Muscle layer of duodenum (tissue), 2 donors: Measurements from ENCODE around the gene SSH2.

ENCODE experiments used
- H3K27ac ChIP-seq: one replicate; pipeline ENCODE4 v1.7.0; 2013; ENCODE audit warnings: mild to moderate bottlenecking, low read length
- H3K27me3 ChIP-seq: one replicate; pipeline ENCODE4 v1.7.0; 2013; ENCODE audit warnings: low read depth, mild to moderate bottlenecking, control low read depth, low read length
- H3K36me3 ChIP-seq, 2 donors: one replicate each; pipeline ENCODE4 v1.7.0; 2013; ENCODE audit warnings: low read length in 2 of 2, control low read depth in 1 of 2, mild to moderate bottlenecking in 1 of 2; ENCODE audit not compliant: insufficient read depth in 2 of 2, control insufficient read depth in 1 of 2
- H3K4me1 ChIP-seq, 2 donors: one replicate each; pipeline ENCODE4 v1.7.0; 2013; ENCODE audit warnings: low read length in 2 of 2, mild to moderate bottlenecking in 2 of 2, control low read depth in 1 of 2, moderate library complexity in 1 of 2; ENCODE audit not compliant: insufficient read depth in 2 of 2, control insufficient read depth in 1 of 2
- H3K4me3 ChIP-seq, 2 donors: one replicate each; pipeline ENCODE4 v1.7.0; 2013; ENCODE audit warnings: low read length in 2 of 2, low read depth in 1 of 2, mild to moderate bottlenecking in 1 of 2
- H3K9me3 ChIP-seq, 2 donors: one replicate each; pipeline ENCODE4 v1.7.0; 2013; ENCODE audit warnings: low read length in 2 of 2, control low read depth in 1 of 2, mild to moderate bottlenecking in 1 of 2; ENCODE audit not compliant: control insufficient read depth in 1 of 2
- donor health status: healthy.

Gene SSH2

DNA sequence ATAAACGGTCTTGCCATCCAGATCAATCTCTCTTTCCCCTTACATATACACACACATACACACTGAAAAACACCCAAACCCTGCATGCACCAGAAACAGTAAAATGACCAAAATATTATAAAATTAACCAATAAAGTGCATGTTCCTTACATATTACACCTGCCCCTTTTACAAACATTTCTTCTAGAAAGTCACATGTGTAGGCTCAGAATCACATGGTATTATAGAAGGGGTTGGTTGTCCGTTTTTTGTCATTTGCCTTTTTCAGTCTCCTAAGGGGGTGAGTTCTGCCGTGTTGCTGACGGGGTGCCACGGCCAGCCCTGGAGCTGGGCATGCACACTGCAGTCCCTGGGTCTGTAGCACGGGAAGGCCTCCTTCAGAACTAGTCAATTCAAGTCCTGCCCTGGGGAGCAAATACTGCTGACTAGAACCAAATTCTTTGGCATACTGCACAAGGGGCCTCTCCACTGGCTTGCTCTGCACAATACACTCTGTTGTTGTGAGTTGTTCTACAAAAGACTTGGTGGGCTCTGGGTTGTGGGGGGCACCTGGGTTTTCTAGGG is 299.3 kb downstream of the SSH2 start:
- H3K4me1 ChIP-seq: peaks cover 0 to 5% of the 10 kb centered on the region in 2 donors
- H3K9me3 ChIP-seq: no peaks in the 10 kb centered on the region
- no peak overlapping the region for H3K4me3 ChIP-seq
- H3K36me3 ChIP-seq: peaks cover 22 to 26% of the 10 kb centered on the region in 2 donors
- no peak overlapping the region for H3K27ac ChIP-seq
- H3K27me3 ChIP-seq: no peaks in the 10 kb centered on the region

DNA sequence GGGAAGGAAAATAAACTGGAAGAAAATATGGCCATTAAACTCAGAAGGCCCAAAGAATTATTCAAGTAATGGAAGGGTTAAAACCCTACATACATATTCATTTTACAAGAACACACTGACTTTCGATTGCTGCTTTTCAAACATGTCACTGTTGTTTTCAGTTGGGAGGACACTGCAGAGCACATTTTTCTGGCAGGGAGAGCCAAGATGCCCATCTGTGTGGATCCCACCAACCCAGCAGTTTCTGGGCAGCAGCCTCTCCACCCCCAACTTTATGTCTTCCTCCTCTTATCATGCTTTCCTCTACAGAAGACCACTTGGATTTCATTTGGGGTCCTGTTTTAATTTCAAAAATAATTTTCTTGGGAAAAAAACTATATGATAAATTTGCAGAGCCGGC is 300.2 kb downstream of the SSH2 start:
- Histone ChIP-seq H3K4me1 (peaks cover 0 to 5% of the 10 kb centered on the region in 2 donors), H3K27me3 (no peaks in the 10 kb centered on the region), H3K9me3 (no peaks in the 10 kb centered on the region), H3K4me3 (no peak overlapping the region), H3K36me3 (peaks cover 21 to 26% of the 10 kb centered on the region in 2 donors), H3K27ac (no peak overlapping the region)

DNA sequence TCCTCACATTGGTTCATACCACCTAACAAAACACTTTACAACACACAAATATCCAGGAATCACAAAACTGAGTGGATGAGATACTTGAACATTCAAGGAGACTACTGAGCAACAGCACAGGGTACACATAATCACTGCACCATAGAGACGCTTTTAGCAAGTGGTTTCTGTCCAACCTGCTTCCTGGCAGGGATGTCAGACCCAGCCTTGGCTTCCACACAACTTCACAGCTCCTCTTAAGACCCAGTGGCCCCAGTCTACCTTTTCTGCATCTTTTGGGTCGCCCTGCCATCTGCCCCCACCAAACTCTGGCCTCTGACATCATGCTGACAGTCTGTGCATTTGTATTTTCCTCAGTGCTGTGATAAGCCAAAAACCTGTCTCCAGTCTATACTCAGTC is 301.4 kb downstream of the SSH2 start:
- Histone ChIP-seq H3K27ac (no peak overlapping the region), H3K4me3 (no peak overlapping the region), H3K27me3 (no peaks in the 10 kb centered on the region), H3K9me3 (no peaks in the 10 kb centered on the region), H3K36me3 (peaks cover 21% of the 10 kb centered on the region in 2 donors), H3K4me1 (peaks cover 0 to 5% of the 10 kb centered on the region in 2 donors)

DNA sequence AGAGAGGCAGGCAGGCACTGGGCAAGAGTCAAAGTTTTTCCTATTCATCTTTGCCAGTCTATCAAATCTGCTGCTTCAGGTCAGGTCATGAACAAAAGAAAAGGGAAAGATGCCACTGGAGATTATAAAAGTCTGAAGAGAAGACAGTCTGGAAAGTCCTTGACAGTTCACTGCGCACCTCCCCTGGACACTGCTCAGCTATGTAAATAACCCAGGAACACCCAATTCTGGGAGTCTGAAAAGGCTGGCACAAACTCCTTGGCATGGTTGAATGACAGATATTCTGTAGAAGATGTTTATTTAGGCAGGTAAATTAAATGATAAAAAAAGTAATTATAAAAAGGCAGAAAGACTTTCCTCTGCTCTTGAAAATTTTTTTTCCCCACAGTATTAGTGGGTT is 302.1 kb downstream of the SSH2 start:
- Histone ChIP-seq H3K36me3 (peaks cover 21% of the 10 kb centered on the region in 2 donors), H3K4me1 (peaks cover 0 to 8% of the 10 kb centered on the region in 2 donors), H3K27me3 (no peaks in the 10 kb centered on the region), H3K4me3 (no peak overlapping the region), H3K27ac (no peak overlapping the region), H3K9me3 (no peaks in the 10 kb centered on the region)

DNA sequence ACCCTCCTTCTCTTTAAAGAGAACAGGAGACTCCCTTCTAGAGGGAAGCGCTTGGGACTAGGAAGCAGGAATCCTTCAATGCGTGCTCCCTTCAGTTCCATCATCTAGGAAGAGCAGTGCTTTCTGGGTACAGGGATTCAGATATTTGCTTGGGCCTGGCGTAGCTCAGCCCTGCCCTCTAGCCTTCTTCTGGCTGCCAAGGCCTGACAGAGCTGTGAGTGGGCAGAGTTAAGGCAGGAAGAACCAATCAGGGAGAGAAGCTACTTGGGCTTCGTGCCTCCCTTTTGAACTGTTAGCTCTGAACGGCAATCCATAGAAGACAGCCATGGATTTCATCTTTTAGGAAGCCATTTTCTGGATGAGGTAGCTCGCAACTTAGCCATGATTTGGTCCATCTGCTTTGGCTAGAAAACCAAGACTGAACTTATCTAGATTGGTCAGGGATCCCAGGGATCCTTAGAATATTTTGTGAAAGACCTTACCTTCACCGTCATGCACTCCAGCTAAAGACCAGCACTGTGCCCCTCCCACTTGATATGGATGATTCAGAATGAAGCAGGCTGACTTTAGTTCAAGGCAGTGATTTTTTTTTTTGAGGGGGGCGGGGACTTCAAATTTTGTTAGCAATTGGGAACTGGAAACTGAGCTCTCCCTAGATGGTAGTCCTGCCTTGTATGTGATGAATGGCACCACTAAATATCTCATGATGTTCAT is 304.8 kb downstream of the SSH2 start:
- Histone ChIP-seq H3K27me3 (no peaks in the 10 kb centered on the region), H3K4me1 (peaks cover 0 to 30% of the 10 kb centered on the region in 2 donors), H3K4me3 (no peak overlapping the region), H3K36me3 (no peaks in the 10 kb centered on the region), H3K9me3 (no peaks in the 10 kb centered on the region), H3K27ac (no peak overlapping the region)

DNA sequence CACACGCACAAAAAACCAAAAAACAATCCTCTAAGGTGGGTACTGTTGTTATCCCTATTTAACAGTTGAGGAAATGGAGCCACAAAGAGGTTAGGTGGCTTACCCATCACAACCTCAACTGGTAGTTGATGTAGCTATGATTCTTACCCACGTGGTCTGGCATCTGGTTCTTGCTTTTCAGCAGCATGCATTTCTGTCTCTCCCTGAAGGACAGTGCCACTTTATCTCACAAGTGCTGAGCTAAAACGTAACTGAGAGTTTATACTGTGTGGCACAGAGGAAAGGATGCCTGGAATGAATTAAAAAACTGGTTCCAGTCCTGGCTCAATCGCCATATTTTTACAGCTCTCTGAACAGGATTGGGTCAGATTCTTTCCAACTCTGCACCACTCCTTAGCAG is 305.4 kb downstream of the SSH2 start:
- no peaks in the 10 kb centered on the region for H3K36me3 ChIP-seq
- H3K27ac ChIP-seq: no peak overlapping the region
- no peaks in the 10 kb centered on the region for H3K27me3 ChIP-seq
- no peak overlapping the region for H3K4me3 ChIP-seq
- no peaks in the 10 kb centered on the region for H3K9me3 ChIP-seq
- H3K4me1 ChIP-seq: peaks cover 0 to 35% of the 10 kb centered on the region in 2 donors

DNA sequence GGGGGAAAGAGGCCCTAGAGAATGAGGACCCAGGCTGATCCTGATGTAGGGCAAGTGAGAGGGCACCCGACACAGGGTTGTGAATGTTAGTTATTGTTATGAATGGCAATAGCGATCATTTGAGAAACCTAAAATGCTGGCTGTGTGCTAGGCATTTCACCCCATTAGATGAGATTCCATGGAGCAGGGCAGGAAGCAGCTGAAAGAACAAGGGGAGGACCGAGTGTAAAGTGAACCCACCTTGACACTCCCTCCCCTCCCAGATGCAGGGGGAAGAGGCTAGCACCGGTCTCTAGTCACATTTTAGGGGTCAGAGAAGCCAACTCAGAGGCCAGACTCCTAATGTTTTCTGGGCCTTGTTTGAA is 306.8 kb downstream of the SSH2 start:
- Histone ChIP-seq H3K4me3 (peak overlapping the region; percentile 57 to 78), H3K27me3 (no peaks in the 10 kb centered on the region), H3K36me3 (no peaks in the 10 kb centered on the region), H3K9me3 (no peaks in the 10 kb centered on the region), H3K27ac (no peak overlapping the region), H3K4me1 (peaks cover 0 to 43% of the 10 kb centered on the region in 2 donors)

DNA sequence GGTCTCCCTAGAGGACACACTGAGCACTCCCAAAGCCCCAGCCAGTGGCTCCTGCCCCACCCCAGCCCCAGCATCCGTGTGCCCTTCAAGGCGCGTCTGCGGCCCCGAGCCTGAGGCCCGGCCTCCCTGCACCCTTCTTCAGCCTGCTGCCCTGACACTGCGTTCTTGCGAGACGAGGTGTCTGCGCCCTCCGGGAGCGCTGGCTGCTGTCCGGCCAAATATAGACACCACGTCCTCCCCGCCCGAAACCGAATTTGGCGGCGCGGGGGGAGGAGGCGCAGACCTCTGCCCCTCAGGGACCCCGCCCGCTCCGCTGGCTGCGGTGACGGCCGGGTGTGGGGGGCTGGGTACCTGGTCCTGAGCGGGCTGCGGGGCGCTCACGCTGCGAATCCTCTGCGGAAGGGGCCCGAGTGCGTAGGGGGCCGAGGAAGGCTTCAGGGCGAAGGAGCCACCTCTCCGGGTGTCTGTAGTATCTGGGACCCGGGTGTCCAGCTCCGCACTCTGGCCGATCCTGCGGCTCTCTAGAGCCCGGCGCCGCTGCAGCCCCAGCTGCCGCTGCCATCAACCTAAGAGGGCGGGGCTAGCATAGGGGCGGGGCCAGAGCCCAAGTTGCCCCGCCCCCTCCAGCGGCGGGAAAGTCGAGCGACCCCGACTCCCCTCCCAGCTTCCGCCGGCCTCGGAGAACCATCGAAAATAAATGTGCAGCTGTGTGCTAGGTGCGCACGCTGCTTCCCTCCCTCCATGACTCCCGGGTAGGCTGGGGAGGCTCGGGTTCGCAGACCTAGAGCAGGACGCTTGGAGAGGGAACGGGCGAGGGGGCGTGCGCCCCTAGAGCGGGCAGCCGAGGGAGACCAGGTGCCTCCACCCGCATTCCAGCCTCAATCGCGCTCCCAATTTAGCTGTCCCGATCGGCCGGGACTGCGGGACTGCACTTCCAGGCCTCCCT is 307.4 kb downstream of the SSH2 start, which contains the start of gene CORO6:
TSS of gene CORO6 (minus strand) at position 576 of the 946 bp plus-strand sequence. CDS start 1,491 bp downstream, outside the sequence.
- H3K27ac ChIP-seq: no peak within 1 kb of the TSS
- peaks cover 0 to 49% of the 10 kb centered on the region in 2 donors for H3K4me1 ChIP-seq
- peak within 1 kb of the TSS; percentile 57 to 78 for H3K4me3 ChIP-seq
- H3K9me3 ChIP-seq: no peaks in the 10 kb centered on the region
- no peaks in the 10 kb centered on the region for H3K27me3 ChIP-seq
- H3K36me3 ChIP-seq: no peaks in the 10 kb centered on the region

DNA sequence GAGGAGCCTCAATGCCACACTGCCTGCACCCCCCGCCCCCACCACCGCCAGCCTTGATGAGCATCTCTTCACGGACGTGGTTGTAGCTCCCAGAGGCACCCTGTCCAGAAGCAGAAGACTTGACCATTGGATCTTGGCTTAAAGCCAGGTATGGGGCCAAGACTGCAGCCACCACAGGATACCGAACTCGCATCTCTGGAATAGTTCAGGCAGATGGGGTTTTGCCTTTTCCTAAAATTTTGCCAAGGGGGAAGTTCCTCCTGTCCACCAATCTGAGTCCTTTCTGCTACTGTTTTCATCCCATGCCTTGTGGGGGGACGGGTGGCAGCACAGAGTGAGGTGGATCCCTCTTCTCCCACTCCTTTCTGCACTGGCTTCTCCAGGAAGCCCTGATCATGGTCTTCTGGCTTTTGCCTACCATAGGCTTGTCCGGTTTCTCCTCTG is 308.3 kb downstream of the SSH2 start:
- no peaks in the 10 kb centered on the region for H3K36me3 ChIP-seq
- H3K27ac ChIP-seq: no peak overlapping the region
- H3K4me1 ChIP-seq: peaks cover 3 to 56% of the 10 kb centered on the region in 2 donors
- no peaks in the 10 kb centered on the region for H3K9me3 ChIP-seq
- peak overlapping the region; percentile 57 to 78 for H3K4me3 ChIP-seq
- H3K27me3 ChIP-seq: peaks cover under 1% of the 10 kb centered on the region

DNA sequence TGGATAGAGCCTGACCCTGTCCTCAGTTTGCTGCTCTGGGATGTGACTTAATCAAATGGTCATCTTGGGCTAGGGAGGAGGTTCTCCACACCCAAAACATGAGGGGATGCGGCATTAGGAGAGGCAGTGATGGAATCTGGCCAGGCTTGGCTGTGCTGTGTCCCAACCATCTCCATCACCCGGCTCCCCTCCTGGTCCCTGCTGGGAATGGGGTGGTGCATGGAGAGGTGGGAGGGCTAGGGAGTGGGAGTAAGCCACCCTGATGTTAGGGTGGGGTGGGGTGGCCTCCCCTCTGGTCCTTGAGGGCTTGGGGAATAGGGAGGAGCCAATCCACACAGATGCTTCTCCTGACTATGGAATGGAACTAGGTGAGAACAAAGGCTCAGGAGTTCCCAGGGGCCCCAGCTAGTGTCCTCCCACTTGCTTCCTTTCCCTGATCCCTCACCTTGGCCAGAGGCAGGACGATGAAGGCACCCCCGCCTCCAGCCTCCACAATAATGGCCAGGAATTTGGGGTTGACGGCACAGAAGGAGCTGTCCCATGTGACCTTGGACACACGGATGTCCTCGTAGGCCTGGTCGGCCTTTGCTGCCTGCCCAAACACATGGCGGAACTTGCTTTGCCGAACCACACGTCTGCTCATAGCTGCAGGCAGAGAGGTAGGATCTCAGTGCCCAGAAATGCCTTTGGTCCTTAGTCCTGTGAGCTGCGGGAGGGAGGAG is 309.1 kb downstream of the SSH2 start:
- Histone ChIP-seq H3K36me3 (no peaks in the 10 kb centered on the region), H3K4me1 (peaks cover 11 to 64% of the 10 kb centered on the region in 2 donors), H3K27ac (no peak overlapping the region), H3K27me3 (peaks cover 7% of the 10 kb centered on the region), H3K4me3 (no peak overlapping the region), H3K9me3 (no peaks in the 10 kb centered on the region)
